ENCODE measurements around the gene CENPT. TPM values are rescaled to one million over a fixed set of nuclear protein-coding genes. Genes with fewer than 3 reads are reported as not detected.

Gene CENPT
- total RNA-seq, 2 donors from 2014 or later = 25.6 to 38.9 TPM

- TF ChIP-seq CTCF (IDR thresholded peaks at IDR 0.05) = no peak
Measured at GRCh38 chr16:67811899-67812298, 35.6 kb downstream of the CENPT start.

GRCh38 chr16:67807148-67807682 is 40.3 kb downstream of the CENPT start:
- DNase-seq = no peak

More at GRCh38 chr16:67811899-67812298, 35.6 kb downstream of the CENPT start:
- H3K27me3 ChIP-seq = no peaks in the 10 kb centered on the region
- intact Hi-C loops (cut with DNase I) = loop anchor here (5.0 to 10.0 kb wide), 3 partner anchors 53 to 140 kb away; no protein-coding TSS in a partner anchor
- DNase-seq = no peak
- H3K4me3 ChIP-seq = no peak overlapping the region
- no peaks in the 10 kb centered on the region for H3K36me3 ChIP-seq
- no peaks in the 10 kb centered on the region for H3K4me1 ChIP-seq
- no peaks in the 10 kb centered on the region for H3K9me3 ChIP-seq
- no peak overlapping the region for H3K9ac ChIP-seq (ENCODE audit: low read depth in 2 of 2, low read length in 2 of 2)
- no peak overlapping the region for H3K27ac ChIP-seq

GRCh38 chr16:67806428-67807147 is 40.9 kb downstream of the CENPT start, which contains the start of the genes RANBP10 and TSNAXIP1:
TSS of gene RANBP10 (minus strand) at chr16:67806560. CDS start at chr16:67806536, 24 bp downstream.
TSS of gene TSNAXIP1 (plus strand) at chr16:67806889. CDS start at chr16:67807150, 261 bp downstream.
- H3K27ac ChIP-seq = peak within 1 kb of the TSS; percentile 65
- no peaks in the 10 kb centered on the region for H3K27me3 ChIP-seq
- H3K9me3 ChIP-seq = no peaks in the 10 kb centered on the region
- peak; percentile 96 for DNase-seq
- peak within 1 kb of the TSS; percentile 87 to 92 for H3K9ac ChIP-seq (ENCODE audit: low read depth in 2 of 2, low read length in 2 of 2)
- H3K36me3 ChIP-seq = no peaks in the 10 kb centered on the region
- peak within 1 kb of the TSS; percentile 100 for H3K4me3 ChIP-seq
- no peak for TF ChIP-seq CTCF (IDR thresholded peaks at IDR 0.05)
- intact Hi-C loops (cut with DNase I) = no loop called here
- peaks cover 7% of the 10 kb centered on the region for H3K4me1 ChIP-seq

More at GRCh38 chr16:67807148-67807682, 40.3 kb downstream of the CENPT start:
- no peak for TF ChIP-seq CTCF (IDR thresholded peaks at IDR 0.05)
- Histone ChIP-seq H3K36me3 (no peaks in the 10 kb centered on the region), H3K9ac (ENCODE audit: low read depth in 2 of 2, low read length in 2 of 2) (peak overlapping the region; percentile 8 to 92), H3K4me1 (peaks cover 7% of the 10 kb centered on the region), H3K27me3 (no peaks in the 10 kb centered on the region), H3K4me3 (peak overlapping the region; percentile 100), H3K27ac (peak overlapping the region; percentile 58), H3K9me3 (no peaks in the 10 kb centered on the region)
- intact Hi-C loops (cut with DNase I) = no loop called here

GRCh38 chr16:67805718-67806427 is 41.6 kb downstream of the CENPT start:
- Histone ChIP-seq H3K4me1 (peaks cover 7% of the 10 kb centered on the region), H3K27me3 (no peaks in the 10 kb centered on the region), H3K9ac (ENCODE audit: low read depth in 2 of 2, low read length in 2 of 2) (peak overlapping the region; percentile 87 to 92), H3K36me3 (no peaks in the 10 kb centered on the region), H3K27ac (peak overlapping the region; percentile 65), H3K4me3 (peak overlapping the region; percentile 100), H3K9me3 (no peaks in the 10 kb centered on the region)
- no peak for DNase-seq
- TF ChIP-seq CTCF (IDR thresholded peaks at IDR 0.05) = no peak
- intact Hi-C loops (cut with DNase I) = no loop called here

- no peak overlapping the region for H3K27ac ChIP-seq
- intact Hi-C loops (cut with DNase I) = no loop called here
- H3K27me3 ChIP-seq = no peaks in the 10 kb centered on the region
- H3K4me3 ChIP-seq = peak overlapping the region; percentile 100
- no peaks in the 10 kb centered on the region for H3K36me3 ChIP-seq
- TF ChIP-seq CTCF (IDR thresholded peaks at IDR 0.05) = no peak
- no peak overlapping the region for H3K9ac ChIP-seq (ENCODE audit: low read depth in 2 of 2, low read length in 2 of 2)
- H3K4me1 ChIP-seq = peaks cover 7% of the 10 kb centered on the region
- no peaks in the 10 kb centered on the region for H3K9me3 ChIP-seq
- no peak for DNase-seq
Measured at GRCh38 chr16:67804853-67805542, 42.5 kb downstream of the CENPT start.
